Fibroblast of lung (primary cell): Measurements from ENCODE around the gene CLSTN2. TPM values are rescaled to one million over a fixed set of nuclear protein-coding genes. Genes with fewer than 3 reads are reported as not detected.

ENCODE experiments used
- DNase-seq, 2 donors: peaks; one replicate each; pipeline versions ENCODE4 v3.0.0 to v3.0.0-alpha.2; 2010; ENCODE audit warnings: low read depth in 2 of 2
- H2AFZ ChIP-seq: 2 replicates; pipeline ENCODE4 v1.5.1; 2012; ENCODE audit warnings: low read length, control low read depth, inconsistent platforms
- H3K27ac ChIP-seq: 2 replicates; pipeline ENCODE4 v1.5.1; 2011; ENCODE audit warnings: low read length, control low read depth; ENCODE audit not compliant: insufficient read depth
- H3K27me3 ChIP-seq: 2 replicates; pipeline ENCODE4 v1.5.1; 2011; ENCODE audit warnings: mild to moderate bottlenecking, low read length; ENCODE audit not compliant: control insufficient read depth, insufficient read depth
- H3K36me3 ChIP-seq: 2 replicates; pipeline ENCODE4 v1.5.1; 2011; ENCODE audit warnings: low read length; ENCODE audit not compliant: control insufficient read depth, insufficient read depth
- H3K4me1 ChIP-seq: 2 replicates; pipeline ENCODE4 v1.5.1; 2011; ENCODE audit warnings: low read length; ENCODE audit not compliant: control insufficient read depth, insufficient read depth; ENCODE audit errors: extremely low read depth
- H3K4me2 ChIP-seq: 2 replicates; pipeline ENCODE4 v1.5.1; 2011; ENCODE audit warnings: low read length, control low read depth; ENCODE audit not compliant: insufficient read depth; ENCODE audit errors: extremely low read depth
- H3K4me3 ChIP-seq, 4 experiments: fragments of 200-600 bp in 1 of 4; sonication (generic) in 1 of 4; replicated peaks in 1 of 4; 2 replicates each; pipeline ENCODE4 v1.5.1; 2011 to 2016; ENCODE audit warnings: low read length in 4 of 4, low read depth in 3 of 4, mild to moderate bottlenecking in 3 of 4, control low read depth in 2 of 4, inconsistent platforms in 1 of 4, mixed read lengths in 1 of 4; ENCODE audit not compliant: insufficient read depth in 1 of 4; ENCODE audit errors: control extremely low read depth in 1 of 4
- H3K79me2 ChIP-seq: 2 replicates; pipeline ENCODE4 v1.5.1; 2012; ENCODE audit warnings: mild to moderate bottlenecking, low read length, inconsistent platforms; ENCODE audit not compliant: control insufficient read depth, insufficient read depth
- H3K9ac ChIP-seq: 2 replicates; pipeline ENCODE4 v1.5.1; 2011; ENCODE audit warnings: mild to moderate bottlenecking, low read length, control low read depth; ENCODE audit not compliant: insufficient read depth
- H3K9me3 ChIP-seq: 2 replicates; pipeline ENCODE4 v1.5.1; 2012; ENCODE audit warnings: low read depth, low read length; ENCODE audit not compliant: control insufficient read depth, insufficient read depth
- H4K20me1 ChIP-seq: 2 replicates; pipeline ENCODE4 v1.5.1; 2011; ENCODE audit warnings: low read length; ENCODE audit not compliant: control insufficient read depth, insufficient read depth; ENCODE audit errors: extremely low read depth
- CTCF ChIP-seq, 2 donors: IDR thresholded peaks in 1 of 2; conservative IDR thresholded peaks in 1 of 2; 1 replicate in 1 of 2; 2 replicates in 1 of 2; pipeline ENCODE4 v1.5.1; 2011 to 2012; ENCODE audit warnings: low read length in 2 of 2, control low read depth in 1 of 2, inconsistent platforms in 1 of 2, low read depth in 1 of 2, mild to moderate bottlenecking in 1 of 2
- EZH2 ChIP-seq: IDR thresholded peaks from 2 replicates; pipeline ENCODE4 v1.5.1; 2012; ENCODE audit warnings: low read length, control low read depth, mild to moderate bottlenecking; ENCODE audit errors: missing control alignments
- polyA plus RNA-seq, 2 donors: library from polyadenylated mRNA; depleted of rRNA in 1 of 2; stranded (reverse) in 1 of 2; unstranded in 1 of 2; fragments of >200 nt; gene quantifications; 2 replicates each; pipeline ENCODE4 v1.2.1, GENCODE V29; 2011 to 2012; ENCODE audit warnings: missing spikeins in 1 of 2
- total RNA-seq: library from RNA; depleted of rRNA; stranded (reverse); fragments of >200 nt; gene quantifications from 2 replicates; pipeline ENCODE4 v1.2.1, GENCODE V29; 2014

CLSTN2 gene
- total and polyA plus RNA-seq, 2 donors (not counting 1 experiment from before 2014, with no cell fraction given) = under 0.01 to 1.3 TPM

DNA sequence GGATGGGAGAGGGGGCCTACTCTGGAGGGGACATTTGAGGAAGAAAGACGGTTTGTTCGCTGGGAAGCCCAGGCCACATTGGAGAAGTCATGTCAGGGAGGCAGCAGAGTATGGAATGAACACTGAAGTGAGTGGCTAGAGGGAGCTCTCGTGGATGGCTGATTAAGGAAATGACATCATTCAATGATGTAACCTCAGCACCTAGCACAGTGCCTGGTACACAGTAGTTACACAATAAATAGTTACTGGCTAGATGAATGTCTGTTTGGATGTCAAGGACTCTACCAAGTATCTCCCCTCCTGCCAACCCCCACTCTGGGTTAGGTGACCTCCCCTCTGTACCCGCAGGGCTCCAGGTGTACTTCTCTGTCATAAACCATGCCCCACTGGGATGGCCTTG is 121.1 kb downstream of the CLSTN2 start:
- H3K27ac ChIP-seq = no peak overlapping the region
- no peak overlapping the region for H3K4me2 ChIP-seq
- no peak overlapping the region for H3K9ac ChIP-seq
- no peak for DNase-seq
- no peak overlapping the region for H3K4me3 ChIP-seq
- no peaks in the 10 kb centered on the region for H4K20me1 ChIP-seq
- no peaks in the 10 kb centered on the region for H3K36me3 ChIP-seq
- H3K79me2 ChIP-seq = no peaks in the 10 kb centered on the region
- H3K27me3 ChIP-seq = no peaks in the 10 kb centered on the region
- H3K9me3 ChIP-seq = no peaks in the 10 kb centered on the region
- no peak overlapping the region for H2AFZ ChIP-seq
- no peaks in the 10 kb centered on the region for H3K4me1 ChIP-seq
- no peak for TF ChIP-seq EZH2
- no peak for TF ChIP-seq CTCF (conservative IDR thresholded peaks at IDR 0.05 in 1 of 2, IDR thresholded peaks at IDR 0.05 in 1 of 2; ENCODE audit: low read depth in 1 of 2, low read length in 2 of 2)

DNA sequence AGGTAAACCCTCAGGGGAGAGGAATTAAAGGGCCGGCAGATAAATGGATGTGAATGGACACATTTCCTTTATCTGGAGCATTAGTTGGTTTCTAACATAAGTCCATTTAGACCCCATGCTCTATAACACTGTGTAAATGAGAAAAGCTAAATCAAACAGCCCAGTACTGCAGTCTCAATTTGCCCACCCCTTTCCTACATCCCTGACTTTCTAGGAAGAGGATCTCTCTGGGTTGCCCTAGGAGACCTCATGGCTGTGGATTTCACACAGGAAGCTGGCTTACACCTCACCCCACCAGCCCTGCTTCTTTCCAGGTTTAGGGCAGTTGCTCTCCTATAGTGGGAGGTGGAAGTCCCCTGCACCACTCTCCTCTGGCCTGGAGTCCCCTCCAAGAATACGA is 126.2 kb downstream of the CLSTN2 start:
- Histone ChIP-seq H3K4me2 (no peak overlapping the region), H3K79me2 (no peaks in the 10 kb centered on the region), H3K9me3 (no peaks in the 10 kb centered on the region), H3K36me3 (no peaks in the 10 kb centered on the region), H3K4me3 (no peak overlapping the region), H4K20me1 (no peaks in the 10 kb centered on the region), H3K4me1 (no peaks in the 10 kb centered on the region), H3K9ac (no peak overlapping the region), H2AFZ (no peak overlapping the region), H3K27me3 (no peaks in the 10 kb centered on the region), H3K27ac (no peak overlapping the region)
- TF ChIP-seq EZH2 (no peak), CTCF (conservative IDR thresholded peaks at IDR 0.05 in 1 of 2, IDR thresholded peaks at IDR 0.05 in 1 of 2; ENCODE audit: low read depth in 1 of 2, low read length in 2 of 2) (no peak)
- DNase-seq = no peak

DNA sequence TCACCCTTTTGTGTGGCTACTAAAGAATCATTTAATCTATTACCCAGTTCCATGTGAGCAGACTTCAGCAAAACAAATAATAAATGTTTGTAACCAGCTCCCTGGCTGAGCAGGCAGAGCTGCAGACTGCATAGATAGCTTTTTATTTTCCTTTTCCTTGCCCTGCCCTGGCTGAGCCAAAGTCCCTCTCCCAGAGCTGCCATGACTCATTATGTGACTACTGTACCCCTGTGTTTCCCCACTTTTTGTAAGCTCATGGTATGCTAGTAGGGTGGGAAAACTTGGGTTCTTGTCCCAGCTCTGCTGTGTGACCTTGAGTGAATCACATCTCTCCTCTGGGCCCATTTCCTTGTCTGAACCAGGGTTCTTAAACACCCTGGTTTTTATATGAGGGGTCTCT is 127.5 kb downstream of the CLSTN2 start:
- H3K9ac ChIP-seq = no peak overlapping the region
- no peak overlapping the region for H3K4me3 ChIP-seq
- H2AFZ ChIP-seq = no peak overlapping the region
- no peak overlapping the region for H3K27ac ChIP-seq
- no peaks in the 10 kb centered on the region for H3K79me2 ChIP-seq
- H3K27me3 ChIP-seq = no peaks in the 10 kb centered on the region
- no peaks in the 10 kb centered on the region for H3K4me1 ChIP-seq
- no peaks in the 10 kb centered on the region for H3K36me3 ChIP-seq
- no peaks in the 10 kb centered on the region for H4K20me1 ChIP-seq
- no peak for DNase-seq
- H3K4me2 ChIP-seq = no peak overlapping the region
- no peaks in the 10 kb centered on the region for H3K9me3 ChIP-seq
- TF ChIP-seq EZH2 = no peak
